SKM-1 (cell line): ENCODE data around the gene ADIPOQ.
"Not testable (repeated sequence)": the region's sequence is repeated elsewhere in the genome, so short reads cannot be mapped to it uniquely, and the experiment has no call there.

Experiments
- DNase-seq: peaks from one replicate; lab custom pipeline; 2025; ENCODE audit not compliant: unreplicated experiment; lab: John Stamatoyannopoulos, UW

ADIPOQ gene

GRCh38 chr3:186826410-186826975, 16.0 kb upstream of the ADIPOQ start:
- DNase-seq = no peak

GRCh38 chr3:186826976-186827857, 15.3 kb upstream of the ADIPOQ start:
- peak; percentile 67 for DNase-seq

DNA sequence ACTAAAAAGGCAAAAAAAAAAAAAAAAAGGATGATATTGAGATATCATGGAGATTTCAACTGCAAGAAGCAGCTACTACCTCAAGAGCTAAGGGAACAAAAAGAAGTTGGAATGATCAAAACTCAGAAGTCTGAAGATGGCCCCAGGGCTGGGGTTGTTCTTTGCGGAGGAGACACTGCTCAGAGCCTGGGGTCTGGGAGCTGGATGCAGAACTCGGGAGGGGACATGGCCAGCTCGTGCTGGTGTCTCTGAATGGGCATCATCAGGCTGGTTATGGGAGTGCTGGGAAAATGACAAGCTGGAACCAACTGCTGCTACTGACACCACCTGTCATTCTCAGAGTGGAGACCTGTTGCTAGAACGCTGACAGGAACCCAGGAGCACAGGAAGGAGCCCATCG, 14.2 kb upstream of the ADIPOQ start:
- no peak for DNase-seq

GRCh38 chr3:186831798-186832197, 10.7 kb upstream of the ADIPOQ start:
- no peak for DNase-seq

DNA sequence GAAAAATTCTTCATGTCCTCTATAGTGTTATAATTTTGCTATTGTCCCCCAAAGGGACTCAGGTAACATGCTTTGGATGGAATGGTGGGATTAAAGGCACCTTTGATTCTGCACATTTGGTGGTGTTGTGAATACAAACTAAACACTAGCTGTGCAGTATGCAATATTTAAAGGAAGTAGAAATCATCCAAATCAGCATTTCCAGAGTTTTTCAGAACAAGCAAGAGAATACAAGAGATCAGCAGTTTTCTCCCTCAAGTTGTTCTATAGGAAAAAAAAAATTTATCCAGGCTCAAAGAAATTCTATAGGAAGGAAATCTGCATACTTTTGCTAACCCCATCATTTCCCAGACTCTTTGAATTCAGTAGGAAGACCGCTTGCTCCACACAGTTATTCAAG, 10.2 kb upstream of the ADIPOQ start:
- no peak for DNase-seq

- no peak for DNase-seq
Measured at GRCh38 chr3:186839874-186840641, 2.5 kb upstream of the ADIPOQ start.

GRCh38 chr3:186841620-186842019, 890 bp upstream of the ADIPOQ start:
- DNase-seq = no peak

- no peak for DNase-seq
Measured at GRCh38 chr3:186843039-186843432, 526 bp downstream of the ADIPOQ start.

DNA sequence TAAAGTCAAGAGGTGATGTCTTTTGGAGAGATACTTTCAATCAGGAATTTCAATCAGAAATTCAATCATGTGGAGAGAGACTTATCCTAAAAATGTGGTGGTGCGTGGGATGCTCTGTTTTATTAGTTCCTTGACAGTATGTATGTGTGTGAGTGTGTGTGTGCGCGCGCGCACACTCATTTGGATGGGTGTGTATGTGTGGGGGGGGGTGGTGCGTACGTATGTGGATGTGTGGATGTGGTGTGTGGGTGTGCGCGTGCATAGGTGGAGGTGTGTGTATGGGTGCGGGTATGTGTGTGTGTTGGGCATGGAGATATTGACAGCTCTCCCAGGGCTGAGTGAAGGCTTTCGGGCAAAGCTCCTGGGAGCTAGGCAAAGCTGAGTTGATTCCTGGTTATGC, 2.4 kb downstream of the ADIPOQ start:
- no peak for DNase-seq

- no peak for DNase-seq
Measured at GRCh38 chr3:186845756-186846155, 3.2 kb downstream of the ADIPOQ start.

DNA sequence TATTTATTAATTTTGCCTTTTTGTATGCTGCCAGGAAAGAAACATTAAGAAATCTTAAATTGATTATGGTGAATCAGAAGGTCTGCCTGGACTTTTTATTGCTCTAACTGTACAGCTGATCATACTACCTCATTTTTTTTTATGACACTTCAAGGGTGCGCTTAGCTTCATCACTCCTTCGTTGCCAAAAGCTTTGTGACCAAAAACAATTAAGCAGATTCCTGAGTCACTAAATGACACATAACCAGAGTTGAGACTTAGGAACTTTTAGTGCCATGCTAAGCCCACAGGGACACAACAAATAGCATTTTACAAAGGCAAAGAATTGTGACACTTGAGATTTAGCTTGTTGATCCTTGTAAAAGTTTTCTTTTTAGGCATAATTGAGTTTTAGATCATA, 4.9 kb downstream of the ADIPOQ start:
- no peak for DNase-seq

- DNase-seq = no peak
Measured at GRCh38 chr3:186849374-186849975, 7.0 kb downstream of the ADIPOQ start.

- DNase-seq = not testable (repeated sequence)
Measured at GRCh38 chr3:186851835-186852234, 9.3 kb downstream of the ADIPOQ start.

- no peak for DNase-seq
Measured at GRCh38 chr3:186852994-186853393, 10.5 kb downstream of the ADIPOQ start.

DNA sequence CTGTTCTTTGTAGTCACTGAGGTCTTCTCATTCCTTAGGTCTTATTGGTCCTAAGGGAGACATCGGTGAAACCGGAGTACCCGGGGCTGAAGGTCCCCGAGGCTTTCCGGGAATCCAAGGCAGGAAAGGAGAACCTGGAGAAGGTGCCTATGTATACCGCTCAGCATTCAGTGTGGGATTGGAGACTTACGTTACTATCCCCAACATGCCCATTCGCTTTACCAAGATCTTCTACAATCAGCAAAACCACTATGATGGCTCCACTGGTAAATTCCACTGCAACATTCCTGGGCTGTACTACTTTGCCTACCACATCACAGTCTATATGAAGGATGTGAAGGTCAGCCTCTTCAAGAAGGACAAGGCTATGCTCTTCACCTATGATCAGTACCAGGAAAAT, 11.6 kb downstream of the ADIPOQ start:
- DNase-seq = no peak

GRCh38 chr3:186854954-186855353, 12.4 kb downstream of the ADIPOQ start:
- DNase-seq = no peak

- DNase-seq = no peak
Measured at GRCh38 chr3:186857743-186858142, 15.2 kb downstream of the ADIPOQ start.

DNA sequence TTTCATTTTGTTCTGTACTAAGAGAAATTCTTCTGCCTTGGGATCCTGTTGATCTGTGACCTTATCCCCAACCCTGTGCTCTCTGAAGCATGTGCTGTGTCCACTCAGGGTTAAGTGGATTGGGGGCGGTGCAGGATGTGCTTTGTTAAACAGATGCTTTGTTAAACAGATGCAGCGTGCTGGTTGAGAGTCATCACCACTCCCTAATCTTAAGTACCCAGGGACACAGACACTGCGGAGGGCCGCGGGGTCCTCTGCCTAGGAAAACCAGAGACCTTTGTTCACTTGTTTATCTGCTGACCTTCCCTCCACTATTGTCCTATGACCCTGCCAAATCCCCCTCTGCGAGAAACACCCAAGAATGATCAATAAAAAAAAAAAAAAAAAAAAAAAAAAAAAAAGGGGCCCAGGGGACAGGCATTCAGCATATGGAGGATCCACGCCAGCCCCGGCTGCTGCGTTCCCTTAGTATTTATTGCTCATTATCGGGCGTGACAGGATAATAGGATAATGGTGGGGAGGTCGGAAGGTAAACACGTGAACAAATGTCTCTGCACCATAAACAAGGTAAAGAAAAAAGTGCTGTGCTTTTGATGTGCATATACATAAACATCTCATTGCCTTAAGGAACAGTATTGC, 22.8 kb downstream of the ADIPOQ start:
- DNase-seq = not testable (repeated sequence)

DNA sequence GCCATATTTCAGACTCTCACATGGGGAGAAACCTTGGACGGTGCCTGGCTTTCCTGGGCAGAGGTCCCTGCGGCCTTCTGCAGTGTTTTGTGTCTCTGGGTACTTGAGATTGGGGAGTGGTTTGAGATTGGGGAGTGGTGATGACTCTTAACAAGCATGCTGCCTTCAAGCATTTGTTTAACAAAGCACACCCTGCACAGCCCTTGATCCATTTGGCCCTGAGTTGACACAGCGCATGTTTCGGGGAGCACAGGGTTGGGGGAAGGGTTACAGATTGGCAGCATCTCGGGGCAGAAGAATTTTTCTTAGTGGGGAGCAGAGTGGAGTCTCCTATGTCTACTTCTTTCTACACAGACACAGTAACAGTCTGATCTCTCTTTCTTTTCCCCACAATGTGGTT, 23.6 kb downstream of the ADIPOQ start:
- not testable (repeated sequence) for DNase-seq

DNA sequence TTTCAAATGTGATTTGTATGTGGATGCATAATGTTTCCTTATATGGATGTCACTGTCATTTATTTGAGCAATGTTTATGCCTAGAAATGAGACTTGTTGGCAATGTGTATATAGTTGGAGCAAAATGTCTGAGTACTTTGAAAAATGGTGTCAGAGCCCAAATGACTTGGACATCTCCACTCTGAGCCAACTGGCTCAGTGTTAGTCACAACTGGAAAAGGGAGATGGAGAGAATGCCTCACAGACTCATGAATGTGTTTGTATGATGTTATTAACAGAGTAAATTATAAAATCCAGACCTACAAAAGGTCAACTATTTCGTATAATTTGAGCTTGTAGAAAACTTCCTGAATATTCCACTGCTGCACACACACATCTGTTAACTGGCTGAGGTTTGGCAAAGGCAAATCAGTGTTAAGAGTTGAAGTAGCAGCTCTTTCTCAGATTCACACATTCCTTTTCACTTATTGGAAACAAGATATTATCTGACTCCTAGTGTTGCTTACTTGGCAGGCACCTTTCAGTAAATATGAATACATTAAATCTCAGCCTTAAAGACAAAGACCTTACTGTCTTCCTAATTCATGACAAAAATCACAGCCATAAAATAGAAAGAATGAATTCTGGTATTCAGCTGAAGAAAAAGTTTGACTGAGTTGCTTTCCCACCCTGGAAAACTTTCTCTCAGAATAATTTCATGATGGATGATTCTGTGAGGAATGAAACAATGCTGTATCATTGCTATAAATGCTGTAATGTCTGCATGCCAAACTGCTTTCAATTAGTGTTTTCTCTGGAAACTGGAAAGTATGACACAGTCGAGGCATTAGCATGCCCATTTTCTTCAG, 27.0 kb downstream of the ADIPOQ start:
- no peak for DNase-seq
